IPS-NIHi11 (cell line): ENCODE data around the gene KCNJ15.

ENCODE experiments used
- DNase-seq: peaks from one replicate; pipeline ENCODE4 v3.0.0; 2012; ENCODE audit warnings: mixed read lengths, low spot score

Gene KCNJ15

DNA sequence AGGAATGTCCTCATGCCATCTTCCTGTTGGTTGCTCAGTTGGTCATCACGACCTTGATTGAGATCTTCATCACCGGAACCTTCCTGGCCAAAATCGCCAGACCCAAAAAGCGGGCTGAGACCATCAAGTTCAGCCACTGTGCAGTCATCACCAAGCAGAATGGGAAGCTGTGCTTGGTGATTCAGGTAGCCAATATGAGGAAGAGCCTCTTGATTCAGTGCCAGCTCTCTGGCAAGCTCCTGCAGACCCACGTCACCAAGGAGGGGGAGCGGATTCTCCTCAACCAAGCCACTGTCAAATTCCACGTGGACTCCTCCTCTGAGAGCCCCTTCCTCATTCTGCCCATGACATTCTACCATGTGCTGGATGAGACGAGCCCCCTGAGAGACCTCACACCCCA, 42.9 kb downstream of the KCNJ15 start:
- DNase-seq, result no peak

DNA sequence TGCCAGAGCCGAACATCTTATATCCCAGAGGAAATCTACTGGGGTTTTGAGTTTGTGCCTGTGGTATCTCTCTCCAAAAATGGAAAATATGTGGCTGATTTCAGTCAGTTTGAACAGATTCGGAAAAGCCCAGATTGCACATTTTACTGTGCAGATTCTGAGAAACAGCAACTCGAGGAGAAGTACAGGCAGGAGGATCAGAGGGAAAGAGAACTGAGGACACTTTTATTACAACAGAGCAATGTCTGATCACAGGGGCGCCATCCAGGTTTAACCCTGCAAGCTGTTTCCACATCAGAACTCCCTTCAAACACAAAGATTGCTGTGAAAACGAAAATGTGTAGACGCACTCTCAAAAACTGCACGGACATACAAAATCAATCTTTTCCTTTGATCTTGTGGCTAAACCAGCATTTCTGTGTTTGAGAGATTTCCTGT, 43.4 kb downstream of the KCNJ15 start:
- DNase-seq, result no peak

DNA sequence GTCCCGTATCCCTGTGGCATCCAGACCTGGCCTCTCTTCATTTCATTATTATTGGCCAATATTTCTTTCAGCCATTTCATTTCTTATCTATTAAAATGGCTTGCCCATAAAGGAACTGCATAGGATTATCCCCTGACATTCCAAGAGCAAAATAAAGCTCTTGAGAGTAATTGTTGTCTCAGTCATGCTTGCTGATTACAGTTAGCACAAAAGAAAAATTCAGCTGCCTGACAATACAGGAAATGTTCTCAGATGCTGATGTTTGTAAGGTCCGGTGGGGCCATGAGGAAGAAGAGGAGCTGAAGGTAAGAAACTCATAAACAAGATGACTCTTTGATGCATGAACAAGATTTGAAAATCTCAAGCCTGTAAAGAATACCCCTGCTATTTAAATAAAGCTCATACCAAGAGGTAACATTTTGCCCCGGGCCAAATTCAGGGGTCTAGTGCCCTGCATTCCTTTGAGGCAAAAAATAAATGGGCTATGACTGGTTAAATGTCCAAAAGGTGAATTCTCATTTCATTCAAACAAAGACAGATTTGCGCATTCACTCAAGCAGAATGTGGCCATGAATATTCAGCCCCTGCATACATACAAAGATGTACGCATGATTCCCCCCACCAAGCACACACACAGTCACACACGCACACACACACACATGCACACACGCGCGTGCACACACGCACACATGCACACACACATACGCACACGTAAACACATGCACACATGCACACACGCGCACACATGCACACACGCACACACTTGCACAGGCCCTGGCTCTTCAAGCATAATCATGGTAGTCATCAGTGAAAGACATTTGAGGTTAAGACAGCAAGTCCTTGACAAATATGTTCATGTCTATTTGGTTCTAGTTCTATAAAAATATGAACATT, 44.8 kb downstream of the KCNJ15 start:
- DNase-seq, result no peak

DNA sequence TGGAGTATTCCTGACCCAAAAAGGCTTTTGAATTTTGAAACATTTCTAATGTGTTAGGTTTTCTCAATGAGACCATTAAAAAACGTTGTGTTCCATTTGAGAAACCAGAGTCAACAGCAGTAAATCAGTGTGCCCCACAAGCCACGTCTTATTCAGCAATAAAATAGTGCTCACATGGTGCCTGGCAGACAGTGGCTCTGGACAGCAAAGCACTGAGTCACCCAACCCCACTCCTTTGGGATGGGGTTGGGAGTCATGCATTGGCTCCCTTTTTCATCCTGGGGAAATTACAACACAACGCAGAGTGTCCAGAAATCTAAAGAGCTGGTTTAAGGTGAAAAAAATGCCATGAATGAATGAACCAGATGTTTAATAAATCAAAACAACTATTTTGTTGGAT, 46.5 kb downstream of the KCNJ15 start:
- DNase-seq, result no peak

DNA sequence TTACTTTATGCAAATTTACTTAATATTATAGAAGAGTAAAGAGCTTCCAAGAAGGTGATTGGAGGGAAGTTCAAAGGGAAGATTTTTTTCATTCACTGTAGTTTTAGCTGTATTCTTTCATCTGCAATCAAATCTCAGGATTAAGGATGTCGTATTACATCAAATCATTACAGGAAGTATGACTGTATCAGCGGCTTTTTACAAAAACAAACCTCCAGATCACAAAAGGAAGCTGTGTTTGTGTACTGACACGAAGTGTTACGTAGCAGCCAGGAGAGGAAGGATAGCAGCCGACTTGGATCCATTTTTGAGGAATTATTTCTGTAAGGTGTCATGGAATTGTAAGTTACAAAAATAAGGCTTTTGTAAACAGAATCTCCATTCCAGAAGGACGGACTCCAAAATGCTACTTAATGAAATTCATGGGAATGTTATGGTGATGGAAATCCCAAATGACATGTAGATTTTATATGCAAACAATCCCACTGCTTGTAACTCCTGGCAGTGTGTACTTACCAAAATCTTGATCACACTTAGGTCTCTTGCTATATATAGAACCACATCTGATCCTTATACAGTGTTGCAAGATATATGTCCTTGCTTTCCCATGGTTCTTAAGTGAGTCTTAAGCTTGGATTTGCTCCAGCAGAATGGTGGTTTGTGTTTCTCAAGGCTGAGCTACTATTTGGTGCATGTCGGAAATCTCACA, 49.8 kb downstream of the KCNJ15 start:
- no peak for DNase-seq

- DNase-seq, result no peak
Measured at GRCh38 chr21:38307771-38308531, 51.2 kb downstream of the KCNJ15 start.

DNA sequence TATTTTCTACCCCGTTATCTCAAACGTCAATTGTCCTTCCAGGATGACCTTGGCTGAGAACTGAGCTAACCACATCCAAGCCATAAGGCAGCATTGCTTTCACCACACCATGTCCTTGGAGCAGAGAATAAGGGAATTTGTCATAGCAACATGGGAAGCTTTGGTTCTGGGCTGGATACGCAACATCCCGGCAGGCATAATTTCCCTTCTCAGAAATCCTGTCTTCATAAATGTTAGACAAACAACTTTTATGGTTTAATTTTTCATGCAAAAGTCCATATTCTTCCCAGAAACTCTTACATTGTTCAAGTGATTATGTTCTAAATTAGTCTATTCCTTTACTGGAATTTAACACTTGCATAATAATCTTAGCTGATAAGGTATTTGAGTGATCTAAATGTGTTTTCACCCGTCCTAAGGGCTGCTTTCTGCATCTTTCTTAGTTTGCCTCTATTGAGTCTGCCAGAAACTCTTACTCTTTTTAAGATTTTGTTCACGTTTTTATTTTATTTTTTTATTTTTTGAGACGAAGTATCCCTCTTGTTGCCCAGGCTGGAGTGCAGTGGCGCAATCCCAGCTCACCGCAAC, 51.8 kb downstream of the KCNJ15 start:
- DNase-seq, result no peak

GRCh38 chr21:38310646-38311485, 54.1 kb downstream of the KCNJ15 start:
- DNase-seq, result no peak

- DNase-seq, result no peak
Measured at GRCh38 chr21:38311765-38312164, 55.0 kb downstream of the KCNJ15 start.

DNA sequence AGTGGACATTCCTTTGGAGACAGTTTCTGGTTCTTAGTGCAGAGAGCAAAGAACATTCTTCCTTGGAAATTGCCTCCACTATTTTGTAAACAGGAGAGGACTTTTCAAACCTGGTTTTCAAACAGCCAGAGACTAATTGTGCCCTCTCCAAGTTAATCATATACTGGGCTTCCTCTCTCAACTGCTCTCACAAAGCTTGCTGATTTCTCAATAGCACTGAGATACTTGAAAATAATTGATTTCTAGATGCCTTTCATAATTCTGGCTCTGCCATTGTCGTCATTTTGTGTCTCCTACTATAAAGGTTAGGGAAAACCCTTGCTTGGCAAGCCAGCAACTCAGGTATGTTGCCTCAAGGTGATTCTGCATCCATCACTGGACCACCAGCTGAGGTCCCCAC, 56.0 kb downstream of the KCNJ15 start:
- no peak for DNase-seq

DNA sequence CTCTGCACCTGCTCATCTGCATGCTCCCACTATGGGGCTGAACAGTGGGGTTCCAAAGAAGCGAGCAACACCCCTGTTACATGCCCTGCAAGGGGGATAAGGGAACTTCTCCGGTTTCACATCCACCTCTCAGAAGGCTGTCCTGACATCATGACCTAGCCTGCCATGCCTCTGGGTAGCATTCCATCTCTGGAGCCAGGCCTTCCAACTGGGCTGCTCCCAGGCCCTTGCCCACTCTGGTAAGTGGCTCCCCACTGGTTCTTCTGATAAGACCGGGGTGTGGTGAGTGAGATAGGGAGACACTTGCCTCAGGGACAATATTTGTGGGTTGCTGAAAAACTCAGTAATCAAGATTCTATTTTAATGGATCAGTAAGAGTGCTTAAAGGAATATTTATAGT, 57.8 kb downstream of the KCNJ15 start:
- DNase-seq, result no peak

DNA sequence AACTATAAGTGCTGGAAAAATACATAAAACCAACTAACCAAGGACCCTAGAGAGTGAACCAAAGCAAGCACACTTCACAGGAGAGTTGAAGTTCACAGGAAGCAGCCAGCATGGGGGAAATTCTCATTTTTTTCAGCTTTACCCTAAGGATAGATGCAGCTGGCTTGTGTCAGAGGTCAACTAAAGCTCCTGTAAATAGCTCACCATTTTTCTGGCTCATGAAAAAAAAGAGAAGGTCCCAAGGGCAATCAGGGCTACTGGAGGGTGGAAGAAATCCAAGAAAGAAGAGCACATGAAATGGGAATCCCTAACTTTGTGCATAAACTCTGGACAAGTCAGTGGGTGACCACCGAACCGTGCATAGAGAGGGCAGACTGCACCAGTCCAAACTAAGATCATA, 58.3 kb downstream of the KCNJ15 start:
- no peak for DNase-seq

- no peak for DNase-seq
Measured at GRCh38 chr21:38319781-38320180, 63.0 kb downstream of the KCNJ15 start.

DNA sequence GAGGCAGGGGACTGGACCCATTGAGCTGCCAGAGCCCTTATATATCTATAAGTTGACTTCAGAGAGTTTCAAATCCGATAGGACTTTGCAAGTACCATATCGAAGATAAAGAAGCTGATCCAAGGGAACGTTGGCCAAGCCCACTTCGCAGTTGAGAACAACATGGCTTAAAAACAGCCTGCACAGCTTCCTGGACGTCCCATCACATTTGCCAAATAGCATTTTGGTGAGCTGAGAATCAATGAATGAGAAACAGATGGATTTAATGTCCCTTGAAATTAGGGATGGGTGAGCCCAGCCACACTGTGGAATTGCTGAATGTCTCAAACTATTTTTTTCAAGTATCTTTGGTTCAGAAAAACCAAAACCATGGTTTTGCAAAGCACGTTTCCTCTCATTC, 64.8 kb downstream of the KCNJ15 start:
- no peak for DNase-seq

- no peak for DNase-seq
Measured at GRCh38 chr21:38322311-38322950, 65.6 kb downstream of the KCNJ15 start.

DNA sequence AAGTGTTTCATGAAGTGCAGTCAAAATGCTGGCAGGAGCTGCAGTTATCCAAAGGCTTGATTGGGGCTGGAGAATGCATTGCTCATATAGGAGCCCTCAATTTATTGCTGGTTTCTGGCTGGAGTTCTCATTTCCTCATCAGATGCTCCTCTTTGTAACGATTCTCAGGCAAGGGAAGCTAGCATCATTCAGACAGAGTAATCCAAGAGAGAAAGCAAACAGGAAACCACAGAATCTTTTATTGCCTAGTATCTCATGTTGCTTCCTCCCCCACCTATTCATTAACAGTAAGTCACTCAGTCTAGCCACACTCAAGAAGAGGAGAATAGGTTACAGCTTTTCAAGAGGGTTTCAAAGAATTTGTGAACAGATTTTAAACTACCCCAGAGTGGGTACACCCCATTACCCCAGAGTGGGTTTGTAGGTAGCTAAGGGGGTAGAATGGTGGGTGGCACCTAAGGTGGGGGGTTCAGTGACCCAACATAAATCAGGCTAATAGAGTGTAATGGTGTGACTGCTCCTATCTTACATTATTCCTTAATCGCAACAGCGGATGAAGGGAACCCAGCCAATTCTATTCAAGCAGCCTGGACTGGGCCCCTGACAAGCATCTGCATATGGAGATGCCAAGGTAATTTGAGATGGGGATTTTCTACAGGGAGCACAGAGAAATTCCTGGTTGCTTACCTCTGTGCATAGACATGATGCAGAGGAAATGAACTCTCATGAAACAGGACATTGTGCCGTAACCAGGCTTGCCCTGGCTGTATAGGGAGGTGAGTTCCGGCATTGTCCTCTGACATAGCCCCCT, 67.1 kb downstream of the KCNJ15 start:
- DNase-seq, result peak; percentile 56

DNA sequence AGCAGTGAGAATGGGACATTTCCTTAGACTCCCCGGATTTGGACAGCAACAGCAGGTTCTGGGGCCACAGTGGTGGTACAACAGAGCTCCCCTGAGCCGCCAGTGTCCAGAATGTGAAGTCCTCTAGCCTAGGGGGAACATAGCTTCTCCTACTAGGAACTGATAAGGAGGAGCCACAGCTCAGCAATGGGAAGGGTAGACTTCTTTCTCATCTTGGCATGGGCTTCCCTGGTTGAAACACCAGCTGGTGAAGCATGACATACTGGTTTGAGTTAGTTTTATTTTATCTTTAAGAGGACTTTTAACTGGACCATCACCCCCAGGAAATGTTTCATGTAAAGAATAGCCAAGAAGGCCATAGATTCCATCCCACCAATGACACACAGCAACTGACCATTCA, 68.4 kb downstream of the KCNJ15 start:
- DNase-seq, result no peak

DNA sequence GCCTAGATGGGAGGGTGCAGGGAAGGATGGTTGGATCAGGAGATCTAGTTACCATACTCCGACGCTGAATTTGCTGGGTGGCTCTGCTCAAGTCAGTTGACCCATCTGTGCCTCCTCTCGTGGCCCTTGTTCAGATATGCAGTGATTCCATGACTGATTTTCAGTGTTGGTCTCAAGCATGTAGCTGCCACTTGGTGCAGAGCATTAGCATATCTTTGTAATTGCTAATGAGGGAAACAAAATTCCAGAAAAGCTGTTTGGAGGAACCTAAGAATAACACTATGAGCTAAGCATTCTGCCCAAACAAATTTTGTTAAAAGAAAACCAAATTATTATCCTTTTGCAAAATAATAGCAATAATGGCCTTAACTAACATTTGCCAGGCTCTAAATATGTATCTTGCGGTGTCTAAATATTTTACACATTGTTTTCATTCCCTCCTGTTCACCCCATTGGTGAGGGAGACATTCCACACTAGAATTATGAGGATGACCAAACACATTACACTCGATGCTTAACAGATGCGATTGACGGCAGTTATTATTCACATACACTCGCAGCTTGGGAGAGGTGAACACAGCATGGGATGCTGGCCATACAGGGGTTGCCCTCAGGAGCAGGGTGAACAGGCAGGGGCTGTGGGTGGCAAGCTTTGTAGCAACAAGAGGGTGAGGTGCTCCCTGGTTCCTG, 69.1 kb downstream of the KCNJ15 start:
- no peak for DNase-seq

GRCh38 chr21:38326429-38326828, 69.6 kb downstream of the KCNJ15 start:
- DNase-seq, result no peak
